Measurements from ENCODE around the gene FAM229B.
"Not testable (repeated sequence)": the region's sequence is repeated elsewhere in the genome, so short reads cannot be mapped to it uniquely, and the experiment has no call there.

FAM229B gene

GRCh38 chr6:112061605-112062004 is 25.8 kb upstream of the FAM229B start:
- DNase-seq (ENCODE audit: extremely low spot score, insufficient read length, low read depth), result no peak
- FAIRE-seq, result no peak

- FAIRE-seq, result no peak
- DNase-seq (ENCODE audit: extremely low spot score, insufficient read length, low read depth), result no peak
These were observed 24.4 kb upstream of the FAM229B start for GRCh38 chr6:112062966-112063365.

DNA sequence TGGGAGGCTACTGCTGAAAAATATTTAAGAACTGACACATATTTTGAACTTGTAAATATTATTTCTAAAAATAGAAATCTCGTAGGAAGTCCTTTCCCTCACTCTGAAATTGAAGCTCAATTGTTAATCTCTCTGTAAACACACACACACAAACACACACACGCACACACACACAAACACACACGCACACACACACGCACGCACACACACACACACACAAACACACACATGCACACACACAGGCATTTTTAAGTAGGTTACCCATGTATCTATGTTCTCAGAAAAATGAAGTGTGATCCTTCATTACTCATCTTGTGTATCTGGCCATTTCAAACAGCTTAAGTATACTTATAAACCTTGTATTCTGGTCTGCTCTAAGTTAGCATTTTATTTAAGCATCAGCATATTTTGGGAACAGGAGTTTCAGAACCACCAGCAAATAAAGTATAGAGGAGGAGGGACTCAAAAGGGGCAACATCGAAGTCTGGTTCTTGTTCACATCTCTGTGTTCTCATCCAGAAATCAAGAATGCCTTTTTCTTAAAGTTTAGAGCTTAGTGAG is 21.9 kb upstream of the FAM229B start:
- no peak for DNase-seq (ENCODE audit: extremely low spot score, insufficient read length, low read depth)
- FAIRE-seq, result no peak

- FAIRE-seq (no peak), DNase-seq (ENCODE audit: extremely low spot score, insufficient read length, low read depth) (no peak)
These were observed 20.8 kb upstream of the FAM229B start for GRCh38 chr6:112066606-112067005.

DNA sequence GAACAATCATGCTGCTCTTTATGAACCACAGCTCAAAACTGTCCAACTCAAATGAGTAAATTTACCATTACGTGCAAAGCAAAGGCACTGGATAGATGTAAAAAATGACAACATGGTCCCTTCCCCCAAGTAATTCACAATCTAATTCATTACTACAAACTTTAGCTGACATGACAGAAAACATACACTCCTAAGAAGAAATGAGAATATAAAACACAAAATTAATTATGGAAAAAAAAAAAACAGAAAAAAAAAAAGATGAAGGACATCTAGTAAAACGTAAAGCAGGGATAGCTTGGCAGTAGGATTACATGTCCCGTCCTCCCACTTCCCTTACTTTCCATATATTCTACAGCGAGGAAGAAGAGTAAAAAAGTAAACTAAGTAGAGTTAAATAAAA is 5.8 kb upstream of the FAM229B start:
- DNase-seq (ENCODE audit: extremely low spot score, insufficient read length, low read depth) (no peak), FAIRE-seq (no peak)

DNA sequence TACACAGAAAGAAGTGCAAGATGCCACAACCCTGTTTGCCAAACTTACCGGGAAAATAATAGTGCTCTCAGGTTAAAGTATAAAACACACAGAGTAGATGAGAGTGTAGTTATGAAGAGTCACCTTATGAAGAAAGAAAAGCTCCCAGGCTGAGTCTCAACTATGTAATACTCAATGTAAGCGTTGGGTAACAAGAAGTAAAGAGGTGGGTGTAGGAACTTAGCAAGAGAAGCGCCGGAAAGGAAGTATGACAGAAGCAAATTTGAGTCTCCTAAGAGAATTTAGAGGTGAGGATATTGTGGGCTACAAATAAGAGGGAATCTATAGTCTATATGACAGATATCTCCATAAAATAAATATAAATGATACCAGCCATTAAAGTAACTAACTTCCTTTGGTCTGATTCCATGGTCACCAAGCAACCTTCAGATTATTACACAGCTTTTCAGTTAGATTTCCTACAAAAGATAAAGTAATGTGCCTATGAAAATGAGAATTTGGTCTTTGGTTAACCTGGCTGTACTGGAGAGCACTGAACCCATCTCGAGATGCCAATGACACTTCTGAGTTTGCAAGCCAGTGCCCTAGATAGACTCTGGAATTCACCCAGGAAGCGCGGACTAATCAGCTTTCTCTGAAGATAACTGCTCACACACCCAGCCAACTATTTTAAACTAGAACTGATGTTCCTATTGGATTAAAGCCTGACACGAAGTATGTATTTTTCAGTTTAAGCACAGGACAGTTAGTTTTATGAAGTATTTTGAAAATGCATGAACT is 1.9 kb upstream of the FAM229B start:
- FAIRE-seq (no peak), DNase-seq (ENCODE audit: extremely low spot score, insufficient read length, low read depth) (no peak)

DNA sequence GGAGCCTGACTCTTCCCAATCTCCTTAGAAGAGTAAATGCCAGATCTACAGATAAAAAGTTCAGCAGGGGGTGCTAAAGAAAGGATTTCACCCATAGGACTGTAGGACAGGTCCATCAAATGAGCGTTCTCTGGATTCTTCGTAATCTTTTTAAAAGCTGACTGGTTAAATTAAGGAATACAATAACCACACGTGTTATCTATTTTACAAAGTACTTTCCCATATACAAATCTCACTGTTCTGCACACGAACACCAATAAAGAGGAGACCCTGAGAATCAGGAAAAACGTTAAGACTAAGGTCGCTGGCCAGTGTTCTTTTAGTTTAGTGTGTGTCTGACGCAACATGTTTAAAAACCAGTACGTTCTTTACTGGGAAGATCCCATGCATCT is 651 bp upstream of the FAM229B start:
- DNase-seq (ENCODE audit: extremely low spot score, insufficient read length, low read depth) (no peak), FAIRE-seq (peak; percentile 71)

DNA sequence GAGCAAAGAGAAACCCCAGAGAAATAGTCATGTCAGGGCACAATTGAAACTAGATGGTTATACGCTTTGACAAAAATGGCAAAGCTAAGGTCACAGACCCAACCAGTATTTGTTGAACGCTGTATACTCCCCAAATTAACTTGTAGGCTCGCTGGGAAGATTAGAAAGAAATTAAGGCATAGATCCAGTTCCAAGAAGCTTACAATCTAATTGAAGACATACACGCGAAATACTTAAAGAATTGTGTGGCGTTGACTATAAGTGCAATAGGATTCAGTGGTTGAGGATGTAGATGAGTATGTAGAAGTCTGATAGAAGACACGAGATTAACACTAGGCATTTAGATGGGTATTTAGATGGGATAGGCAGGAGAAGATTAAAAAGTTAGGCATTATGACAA is 525 bp downstream of the FAM229B start:
- DNase-seq (ENCODE audit: extremely low spot score, insufficient read length, low read depth) (no peak), FAIRE-seq (no peak)

GRCh38 chr6:112096901-112097300 is 9.5 kb downstream of the FAM229B start:
- no peak for DNase-seq (ENCODE audit: extremely low spot score, insufficient read length, low read depth)
- no peak for FAIRE-seq

DNA sequence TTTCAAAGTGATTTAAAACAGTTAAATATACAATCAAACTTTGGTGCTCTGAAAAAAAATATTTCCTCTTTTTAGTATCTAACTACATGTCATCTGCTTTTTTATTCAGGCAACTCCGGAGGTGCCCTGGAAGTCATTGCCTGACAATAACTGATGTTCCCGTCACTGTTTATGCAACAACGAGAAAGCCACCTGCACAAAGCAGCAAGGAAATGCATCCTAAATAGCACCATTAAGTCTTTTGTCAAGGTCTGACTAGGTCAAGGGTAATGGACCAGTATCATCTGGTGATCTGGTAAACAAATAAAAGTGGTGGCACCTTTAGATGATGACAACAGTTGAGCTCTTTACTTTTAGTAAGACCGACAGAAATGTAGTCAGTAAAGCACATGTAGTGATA is 13.2 kb downstream of the FAM229B start:
- DNase-seq (ENCODE audit: extremely low spot score, insufficient read length, low read depth), result no peak
- no peak for FAIRE-seq

- FAIRE-seq; DNase-seq (ENCODE audit: extremely low spot score, insufficient read length, low read depth): not testable (repeated sequence)
These were observed 18.6 kb downstream of the FAM229B start for GRCh38 chr6:112106026-112106425.

GRCh38 chr6:112106562-112106961 is 19.2 kb downstream of the FAM229B start:
- DNase-seq (ENCODE audit: extremely low spot score, insufficient read length, low read depth), result no peak
- FAIRE-seq, result no peak

DNA sequence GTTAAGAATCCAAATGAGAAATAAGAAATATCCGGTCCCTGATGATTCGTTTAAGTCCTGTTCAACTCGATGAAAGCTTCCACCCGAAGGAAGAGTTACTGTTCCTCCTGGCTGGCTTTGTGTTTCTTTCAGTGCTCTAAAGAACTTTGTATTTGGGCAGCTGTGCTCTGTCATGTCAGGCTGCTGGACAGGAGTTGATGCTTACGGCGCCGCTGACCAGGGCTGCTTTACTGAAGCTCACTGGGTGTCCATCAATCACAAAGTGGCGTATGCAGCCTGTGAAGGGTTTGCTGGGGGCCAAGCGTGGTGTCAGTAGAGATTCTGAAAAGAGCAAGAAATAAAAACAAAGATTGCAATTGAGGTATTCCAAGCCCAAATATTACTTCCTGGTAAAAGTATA is 21.9 kb downstream of the FAM229B start:
- no peak for FAIRE-seq
- no peak for DNase-seq (ENCODE audit: extremely low spot score, insufficient read length, low read depth)

DNA sequence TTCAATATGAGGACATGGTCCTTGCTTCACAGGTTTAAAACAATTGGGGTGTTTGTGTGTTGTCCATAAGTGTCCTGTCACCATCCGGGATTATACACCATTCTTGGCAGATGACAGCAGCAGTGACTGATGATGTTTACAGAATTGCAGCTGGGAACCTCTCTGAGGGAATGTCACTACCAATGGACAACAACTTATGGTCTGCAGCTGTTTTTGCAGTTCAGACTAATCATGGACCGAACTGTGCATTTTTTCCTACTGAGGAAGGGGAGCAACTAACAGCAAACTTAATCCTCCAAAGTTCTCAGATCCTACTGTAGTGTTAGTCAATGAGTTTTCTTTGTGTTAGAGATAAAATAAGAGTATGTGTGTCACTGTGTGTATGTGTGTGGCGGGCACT is 26.0 kb downstream of the FAM229B start:
- DNase-seq (ENCODE audit: extremely low spot score, insufficient read length, low read depth) (no peak), FAIRE-seq (no peak)

DNA sequence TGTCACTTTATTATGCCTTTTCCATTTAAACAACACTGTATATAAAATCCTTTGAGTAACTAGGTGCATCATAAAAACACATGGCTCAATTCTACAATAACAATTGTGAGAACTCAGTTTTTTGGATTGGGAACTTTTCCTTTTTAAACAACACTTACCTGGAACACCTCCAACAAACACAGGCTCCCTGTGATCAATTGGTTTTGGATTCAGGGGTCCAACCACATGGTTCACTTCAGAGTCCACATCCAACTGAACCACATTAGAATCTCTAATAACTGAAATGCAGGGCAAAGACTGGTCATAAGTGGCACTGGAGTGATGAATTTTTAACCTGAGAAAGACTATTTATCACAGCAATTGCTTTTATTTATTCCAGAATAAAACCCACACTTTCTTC is 26.5 kb downstream of the FAM229B start:
- no peak for DNase-seq (ENCODE audit: extremely low spot score, insufficient read length, low read depth)
- FAIRE-seq, result no peak

GRCh38 chr6:112114577-112115223 is 27.3 kb downstream of the FAM229B start:
- no peak for DNase-seq (ENCODE audit: extremely low spot score, insufficient read length, low read depth)
- FAIRE-seq, result no peak

DNA sequence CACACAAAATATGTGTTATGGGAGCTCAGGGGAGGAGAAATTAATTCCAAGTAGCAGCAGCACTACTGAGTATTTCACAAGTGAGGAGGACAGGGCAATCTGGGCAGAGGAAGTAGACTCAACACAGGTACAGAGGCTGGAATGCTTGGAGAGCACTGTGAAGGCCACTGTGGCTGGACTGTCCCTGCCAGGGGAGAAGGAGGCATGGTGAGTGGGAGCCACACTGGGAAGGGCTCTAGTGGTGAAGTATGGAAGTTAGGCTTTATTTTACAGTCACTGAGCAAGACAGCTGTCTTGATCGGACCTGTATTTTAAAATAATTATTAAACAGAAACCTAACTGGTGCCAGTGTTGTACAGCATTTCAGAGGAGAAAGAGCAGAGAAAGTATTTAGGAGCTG is 28.8 kb downstream of the FAM229B start:
- DNase-seq (ENCODE audit: extremely low spot score, insufficient read length, low read depth) (no peak), FAIRE-seq (no peak)

DNA sequence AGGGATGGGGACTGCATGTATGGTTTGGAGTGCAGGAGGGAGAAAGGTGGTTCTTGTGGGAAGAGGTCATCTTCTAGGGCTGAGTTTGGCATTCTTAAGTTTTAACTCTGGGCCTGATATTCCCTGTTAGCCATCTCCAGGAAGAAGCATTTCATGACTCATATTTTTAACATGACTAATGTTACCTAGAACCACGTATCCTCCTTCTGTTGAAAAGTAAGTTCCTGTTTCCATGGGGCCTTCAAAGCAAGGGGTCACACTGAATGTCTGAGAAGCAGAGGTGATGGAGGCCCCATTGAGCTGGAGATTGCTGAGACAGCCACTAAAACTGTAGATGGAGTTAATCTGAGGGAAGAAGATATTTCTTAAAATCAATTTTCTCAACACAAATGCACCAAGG is 30.2 kb downstream of the FAM229B start:
- DNase-seq (ENCODE audit: extremely low spot score, insufficient read length, low read depth), result no peak
- no peak for FAIRE-seq

DNA sequence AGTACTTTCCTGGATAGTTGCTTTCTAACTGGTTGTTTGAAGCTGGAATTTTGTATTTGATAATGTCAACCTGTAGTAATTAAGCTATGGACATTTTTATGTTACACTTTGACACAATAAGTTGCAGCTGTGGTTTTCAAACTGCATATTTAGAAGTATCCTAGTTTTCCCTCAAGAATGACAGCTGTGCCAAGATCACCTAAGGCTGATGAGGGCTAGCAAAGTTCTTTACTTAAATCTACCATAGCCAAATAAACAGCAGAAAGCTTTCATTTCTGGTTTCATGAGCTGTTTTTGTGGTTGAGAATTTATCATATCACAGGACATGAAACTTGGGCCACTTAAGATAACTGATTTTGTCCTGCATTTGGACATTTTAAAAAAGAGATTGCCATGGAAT is 30.6 kb downstream of the FAM229B start:
- FAIRE-seq, result no peak
- DNase-seq (ENCODE audit: extremely low spot score, insufficient read length, low read depth), result no peak

- FAIRE-seq (no peak), DNase-seq (ENCODE audit: extremely low spot score, insufficient read length, low read depth) (no peak)
These were observed 35.4 kb downstream of the FAM229B start for GRCh38 chr6:112122756-112123155.

GRCh38 chr6:112123982-112124381 is 36.6 kb downstream of the FAM229B start:
- no peak for DNase-seq (ENCODE audit: extremely low spot score, insufficient read length, low read depth)
- FAIRE-seq, result no peak

GRCh38 chr6:112128208-112128607 is 40.8 kb downstream of the FAM229B start:
- DNase-seq (ENCODE audit: extremely low spot score, insufficient read length, low read depth), result no peak
- FAIRE-seq, result no peak

All from GM18507 (cell line).